Measurements from ENCODE around the gene NFKBIL1. TPM values are rescaled to one million over a fixed set of nuclear protein-coding genes. Genes with fewer than 3 reads are reported as not detected.

The NFKBIL1 gene
- total and polyA plus RNA-seq, 10 of the 15 experiments (the other 5 are each of a cell fraction or from before 2014, with no cell fraction given), result 0.19 to 15.1 (median 7.0) TPM

DNA sequence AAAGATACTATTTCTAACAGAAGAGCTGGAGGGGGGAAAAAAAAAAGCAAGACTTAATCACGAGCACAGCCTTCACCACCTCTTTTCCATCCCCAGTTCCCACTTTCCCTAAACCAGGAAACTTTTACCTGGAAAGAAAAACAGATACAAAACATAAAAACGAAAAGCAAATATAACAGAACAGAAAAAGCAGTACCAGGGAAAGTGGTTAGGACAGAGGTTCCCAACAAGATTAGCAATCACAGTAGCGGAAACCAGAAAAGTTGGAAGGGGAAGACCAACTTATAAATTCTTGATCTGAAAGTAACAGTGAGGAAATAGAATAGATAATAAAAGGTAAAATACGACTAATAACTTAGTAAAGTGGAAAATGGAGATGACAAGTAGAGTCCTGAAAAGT is 6.8 kb upstream of the NFKBIL1 start (continued):
- TF ChIP-seq, protein P1, sequence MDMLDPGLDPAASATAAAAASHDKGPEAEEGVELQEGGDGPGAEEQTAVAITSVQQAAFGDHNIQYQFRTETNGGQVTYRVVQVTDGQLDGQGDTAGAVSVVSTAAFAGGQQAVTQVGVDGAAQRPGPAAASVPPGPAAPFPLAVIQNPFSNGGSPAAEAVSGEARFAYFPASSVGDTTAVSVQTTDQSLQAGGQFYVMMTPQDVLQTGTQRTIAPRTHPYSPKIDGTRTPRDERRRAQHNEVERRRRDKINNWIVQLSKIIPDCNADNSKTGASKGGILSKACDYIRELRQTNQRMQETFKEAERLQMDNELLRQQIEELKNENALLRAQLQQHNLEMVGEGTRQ (IDR thresholded peaks at IDR 0.05; ENCODE audit: borderline replicate concordance, low read depth, low read length), result no peak
- no peak for TF ChIP-seq PAX8 (IDR thresholded peaks at IDR 0.05)
- TF ChIP-seq, protein P2, sequence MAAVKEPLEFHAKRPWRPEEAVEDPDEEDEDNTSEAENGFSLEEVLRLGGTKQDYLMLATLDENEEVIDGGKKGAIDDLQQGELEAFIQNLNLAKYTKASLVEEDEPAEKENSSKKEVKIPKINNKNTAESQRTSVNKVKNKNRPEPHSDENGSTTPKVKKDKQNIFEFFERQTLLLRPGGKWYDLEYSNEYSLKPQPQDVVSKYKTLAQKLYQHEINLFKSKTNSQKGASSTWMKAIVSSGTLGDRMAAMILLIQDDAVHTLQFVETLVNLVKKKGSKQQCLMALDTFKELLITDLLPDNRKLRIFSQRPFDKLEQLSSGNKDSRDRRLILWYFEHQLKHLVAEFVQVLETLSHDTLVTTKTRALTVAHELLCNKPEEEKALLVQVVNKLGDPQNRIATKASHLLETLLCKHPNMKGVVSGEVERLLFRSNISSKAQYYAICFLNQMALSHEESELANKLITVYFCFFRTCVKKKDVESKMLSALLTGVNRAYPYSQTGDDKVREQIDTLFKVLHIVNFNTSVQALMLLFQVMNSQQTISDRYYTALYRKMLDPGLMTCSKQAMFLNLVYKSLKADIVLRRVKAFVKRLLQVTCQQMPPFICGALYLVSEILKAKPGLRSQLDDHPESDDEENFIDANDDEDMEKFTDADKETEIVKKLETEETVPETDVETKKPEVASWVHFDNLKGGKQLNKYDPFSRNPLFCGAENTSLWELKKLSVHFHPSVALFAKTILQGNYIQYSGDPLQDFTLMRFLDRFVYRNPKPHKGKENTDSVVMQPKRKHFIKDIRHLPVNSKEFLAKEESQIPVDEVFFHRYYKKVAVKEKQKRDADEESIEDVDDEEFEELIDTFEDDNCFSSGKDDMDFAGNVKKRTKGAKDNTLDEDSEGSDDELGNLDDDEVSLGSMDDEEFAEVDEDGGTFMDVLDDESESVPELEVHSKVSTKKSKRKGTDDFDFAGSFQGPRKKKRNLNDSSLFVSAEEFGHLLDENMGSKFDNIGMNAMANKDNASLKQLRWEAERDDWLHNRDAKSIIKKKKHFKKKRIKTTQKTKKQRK (IDR thresholded peaks at IDR 0.05; ENCODE audit: low read depth, low read length), result no peak
- no peak for TF ChIP-seq NR2C1 (IDR thresholded peaks at IDR 0.05)
- no peak for TF ChIP-seq FOXK2 (IDR thresholded peaks at IDR 0.05)
- TF ChIP-seq TCF3 (IDR thresholded peaks at IDR 0.05; ENCODE audit: borderline replicate concordance, insufficient read depth, low read depth, low read length), result no peak
- TF ChIP-seq SUPT20H (IDR thresholded peaks at IDR 0.05; ENCODE audit: borderline replicate concordance, control insufficient read depth, low read depth, low read length), result no peak
